ENCODE measurements around the gene SLC29A2.
A peak's percentile ranks its signal among the peaks of the same experiment; 100 is the strongest.

DNA sequence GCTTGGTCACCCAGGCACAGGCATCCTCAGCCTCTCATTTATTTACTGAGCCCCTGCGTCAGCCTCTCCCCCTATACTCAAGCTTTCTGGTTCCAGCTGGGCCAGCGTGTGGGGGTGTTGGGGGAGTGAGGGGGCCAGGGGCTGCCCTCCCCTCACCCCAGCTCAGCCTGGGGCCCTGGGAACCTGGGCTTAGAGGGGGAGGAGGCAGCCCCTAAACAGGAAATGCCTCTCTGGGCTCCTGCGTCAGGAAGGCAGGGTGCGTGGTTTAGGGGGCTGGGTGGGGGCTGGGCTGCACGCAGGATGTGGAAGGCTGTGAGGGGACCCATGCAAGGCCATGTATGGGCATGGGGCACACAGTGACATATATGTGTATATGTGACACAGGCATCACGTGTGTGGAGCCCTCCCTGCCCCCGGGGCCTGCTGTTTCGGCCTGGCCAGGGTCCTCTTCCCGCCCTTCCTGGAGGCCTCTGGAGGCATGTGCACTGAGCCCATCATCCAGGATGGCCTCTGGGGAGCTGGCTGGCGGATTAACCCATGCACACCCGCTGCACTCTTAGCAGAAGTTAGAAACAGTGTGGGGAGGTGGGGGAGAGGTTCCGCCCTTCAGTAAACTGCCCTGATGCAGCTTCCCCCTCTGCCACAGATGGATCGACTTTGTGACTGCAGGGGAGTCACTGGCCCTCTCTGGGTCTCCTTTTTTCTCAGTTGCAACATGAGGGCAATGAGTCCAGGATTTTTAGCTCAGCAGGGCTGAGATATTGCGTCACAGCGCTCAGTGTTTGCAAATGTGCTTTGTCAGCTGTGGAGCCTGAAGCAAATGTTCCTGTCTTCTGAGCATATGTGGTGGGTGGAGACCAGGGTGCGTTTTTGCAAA, 53.6 kb downstream of the SLC29A2 start:
- TF ChIP-seq, protein P1, sequence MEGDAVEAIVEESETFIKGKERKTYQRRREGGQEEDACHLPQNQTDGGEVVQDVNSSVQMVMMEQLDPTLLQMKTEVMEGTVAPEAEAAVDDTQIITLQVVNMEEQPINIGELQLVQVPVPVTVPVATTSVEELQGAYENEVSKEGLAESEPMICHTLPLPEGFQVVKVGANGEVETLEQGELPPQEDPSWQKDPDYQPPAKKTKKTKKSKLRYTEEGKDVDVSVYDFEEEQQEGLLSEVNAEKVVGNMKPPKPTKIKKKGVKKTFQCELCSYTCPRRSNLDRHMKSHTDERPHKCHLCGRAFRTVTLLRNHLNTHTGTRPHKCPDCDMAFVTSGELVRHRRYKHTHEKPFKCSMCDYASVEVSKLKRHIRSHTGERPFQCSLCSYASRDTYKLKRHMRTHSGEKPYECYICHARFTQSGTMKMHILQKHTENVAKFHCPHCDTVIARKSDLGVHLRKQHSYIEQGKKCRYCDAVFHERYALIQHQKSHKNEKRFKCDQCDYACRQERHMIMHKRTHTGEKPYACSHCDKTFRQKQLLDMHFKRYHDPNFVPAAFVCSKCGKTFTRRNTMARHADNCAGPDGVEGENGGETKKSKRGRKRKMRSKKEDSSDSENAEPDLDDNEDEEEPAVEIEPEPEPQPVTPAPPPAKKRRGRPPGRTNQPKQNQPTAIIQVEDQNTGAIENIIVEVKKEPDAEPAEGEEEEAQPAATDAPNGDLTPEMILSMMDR (IDR thresholded peaks at IDR 0.05; ENCODE audit: low read depth, low read length) = no peak
- no peak for TF ChIP-seq POLR2A (IDR thresholded peaks at IDR 0.05; ENCODE audit: extremely low read depth, insufficient read length)
- TF ChIP-seq, protein P2, sequence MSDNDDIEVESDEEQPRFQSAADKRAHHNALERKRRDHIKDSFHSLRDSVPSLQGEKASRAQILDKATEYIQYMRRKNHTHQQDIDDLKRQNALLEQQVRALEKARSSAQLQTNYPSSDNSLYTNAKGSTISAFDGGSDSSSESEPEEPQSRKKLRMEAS (IDR thresholded peaks at IDR 0.05; ENCODE audit: low read depth, low read length) = peak; percentile 81
- TF ChIP-seq MYC (IDR thresholded peaks at IDR 0.05; ENCODE audit: low read depth, low read length) = peak; percentile 88

Data from NB4 (cell line).